CD4-positive, alpha-beta memory T cell (primary cell): ENCODE data around the gene HMGCLL1. TPM values are rescaled to one million over a fixed set of nuclear protein-coding genes. Genes with fewer than 3 reads are reported as not detected.

Source experiments
- CTCF ChIA-PET: fragments of 350-600 bp; sonication (Branson Sonifier 250); formaldehyde crosslinking; loops from one replicate; lab custom pipeline; 2021; ENCODE audit warnings: inconsistent platforms; ENCODE audit not compliant: partially characterized antibody; lab: Charles Lee
- POLR2A ChIA-PET: fragments of 350-600 bp; sonication (Branson Sonifier 250); formaldehyde crosslinking; loops from one replicate; lab custom pipeline; 2021; ENCODE audit not compliant: partially characterized antibody; lab: Charles Lee
- DNase-seq, 5 donors: peaks; one replicate each; pipeline versions ENCODE4 v3.0.0 to v3.0.0-alpha.2; 2020 to 2022; ENCODE audit warnings: mixed read lengths in 1 of 5
- H3K27ac ChIP-seq: one replicate; pipeline ENCODE4 v1.7.0; 2013; ENCODE audit warnings: low read depth, low read length
- H3K27me3 ChIP-seq: 2 replicates; pipeline ENCODE4 v1.7.0; 2013; ENCODE audit warnings: mild to moderate bottlenecking, low read length, moderate library complexity; ENCODE audit not compliant: insufficient read depth
- H3K36me3 ChIP-seq: 2 replicates; pipeline ENCODE4 v1.7.0; 2013; ENCODE audit warnings: mild to moderate bottlenecking, low read length, moderate library complexity; ENCODE audit not compliant: insufficient read depth
- H3K4me1 ChIP-seq: 2 replicates; pipeline ENCODE4 v1.7.0; 2013; ENCODE audit warnings: mild to moderate bottlenecking, low read length, moderate library complexity; ENCODE audit not compliant: insufficient read depth
- H3K4me3 ChIP-seq, 2 donors: one replicate each; pipeline ENCODE4 v1.7.0; 2013; ENCODE audit warnings: low read length in 2 of 2, mild to moderate bottlenecking in 1 of 2
- H3K9me3 ChIP-seq, 2 donors: one replicate each; pipeline ENCODE4 v1.7.0; 2013; ENCODE audit warnings: low read length in 2 of 2, control low read depth in 1 of 2; ENCODE audit not compliant: control insufficient read depth in 1 of 2
- H3K27ac Mint-ChIP-seq, 7 donors: one replicate each; pipeline ENCODE4 v1.8.0; 2020 to 2021; ENCODE audit warnings: mixed read lengths in 7 of 7, mild to moderate bottlenecking in 6 of 7, inconsistent platforms in 3 of 7, moderate library complexity in 3 of 7
- H3K27me3 Mint-ChIP-seq, 2 donors: one replicate each; pipeline ENCODE4 v1.8.0; 2020 to 2021; ENCODE audit warnings: mixed read lengths in 2 of 2
- H3K36me3 Mint-ChIP-seq, 2 donors: one replicate each; pipeline ENCODE4 v1.8.0; 2020 to 2021; ENCODE audit warnings: mixed read lengths in 2 of 2, inconsistent platforms in 1 of 2, mild to moderate bottlenecking in 1 of 2
- H3K4me1 Mint-ChIP-seq, 4 donors: one replicate each; pipeline ENCODE4 v1.8.0; 2020 to 2021; ENCODE audit warnings: mixed read lengths in 4 of 4, mild to moderate bottlenecking in 1 of 4
- H3K4me3 Mint-ChIP-seq, 8 donors: one replicate each; pipeline ENCODE4 v1.8.0; 2020 to 2021; ENCODE audit warnings: mixed read lengths in 8 of 8, mild to moderate bottlenecking in 7 of 8, moderate library complexity in 6 of 8, inconsistent platforms in 3 of 8
- H3K9me3 Mint-ChIP-seq, 8 donors: one replicate each; pipeline ENCODE4 v1.8.0; 2020 to 2021; ENCODE audit warnings: mixed read lengths in 8 of 8, mild to moderate bottlenecking in 5 of 8, inconsistent platforms in 3 of 8, moderate library complexity in 1 of 8
- intact Hi-C: fragments of 100-400 bp; cut with micrococcal nuclease; formaldehyde crosslinking; loops from one replicate; pipeline ENCODE4 v1.15.1; 2023
- polyA plus RNA-seq, 2 donors: library from polyadenylated mRNA; unstranded; fragments of 300-500 nt; fragmentation: Illumina TruSeq; gene quantifications; one replicate each; pipeline ENCODE4 v1.2.3, GENCODE V29; 2021
- total RNA-seq, 2 experiments: library from RNA; stranded (reverse); gene quantifications; one replicate each; pipeline ENCODE4 v1.2.3, GENCODE V29; 2021

HMGCLL1 gene
- total and polyA plus RNA-seq, 4 experiments from 2014 or later: not detected

DNA sequence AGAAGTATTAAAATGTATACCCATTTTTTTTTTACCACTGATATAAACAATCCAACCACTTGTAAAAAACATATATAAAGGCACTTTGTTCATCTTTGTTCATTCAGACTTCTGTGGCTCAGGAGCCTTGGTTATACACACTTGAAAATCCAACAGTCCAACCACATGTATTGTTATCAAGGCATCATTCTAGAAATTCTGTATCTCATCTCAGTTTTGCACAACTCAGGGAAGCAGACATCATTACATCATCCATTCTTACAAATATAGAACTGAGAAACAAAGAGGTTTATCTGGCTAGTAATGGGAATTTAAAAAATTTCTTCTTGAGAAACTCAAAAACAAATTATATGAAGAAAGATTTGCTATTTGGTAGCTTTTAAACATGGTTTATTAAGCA is 88.1 kb downstream of the HMGCLL1 start:
- no peak overlapping the region for H3K4me3 Mint-ChIP-seq
- CTCF ChIA-PET: no interaction called here

GRCh38 chr6:55474382-55474781 is 104.6 kb downstream of the HMGCLL1 start:
- DNase-seq: no peak
- no peaks in the 10 kb centered on the region for H3K36me3 Mint-ChIP-seq
- no peak overlapping the region for H3K27ac Mint-ChIP-seq
- H3K4me1 ChIP-seq: no peaks in the 10 kb centered on the region
- no peaks in the 10 kb centered on the region for H3K9me3 ChIP-seq
- intact Hi-C loops: no loop called here
- ChIA-PET POLR2A (no interaction called here), CTCF (no interaction called here)
- no peak overlapping the region for H3K4me3 ChIP-seq
- H3K9me3 Mint-ChIP-seq: peaks cover 0 to 16% (median 4%) of the 10 kb centered on the region in 8 donors
- no peaks in the 10 kb centered on the region for H3K27me3 Mint-ChIP-seq
- H3K27me3 ChIP-seq: no peaks in the 10 kb centered on the region
- H3K36me3 ChIP-seq: no peaks in the 10 kb centered on the region
- no peak overlapping the region for H3K4me3 Mint-ChIP-seq
- no peaks in the 10 kb centered on the region for H3K4me1 Mint-ChIP-seq
- no peak overlapping the region for H3K27ac ChIP-seq

More for the DNA sequence above, 88.1 kb downstream of the HMGCLL1 start:
- Mint-ChIP-seq H3K9me3 (peaks cover 2 to 17% (median 4%) of the 10 kb centered on the region in 8 donors), H3K36me3 (no peaks in the 10 kb centered on the region), H3K27ac (no peak overlapping the region), H3K4me1 (no peaks in the 10 kb centered on the region), H3K27me3 (no peaks in the 10 kb centered on the region)
- Histone ChIP-seq H3K27me3 (no peaks in the 10 kb centered on the region), H3K36me3 (no peaks in the 10 kb centered on the region), H3K4me1 (no peaks in the 10 kb centered on the region), H3K9me3 (no peaks in the 10 kb centered on the region), H3K27ac (no peak overlapping the region), H3K4me3 (no peak overlapping the region)
- DNase-seq: no peak
- POLR2A ChIA-PET: no interaction called here
- intact Hi-C loops: no loop called here

GRCh38 chr6:55473722-55474121 is 105.3 kb downstream of the HMGCLL1 start:
- intact Hi-C loops: no loop called here
- Mint-ChIP-seq H3K27ac (no peak overlapping the region), H3K27me3 (no peaks in the 10 kb centered on the region), H3K4me1 (no peaks in the 10 kb centered on the region), H3K4me3 (no peak overlapping the region), H3K36me3 (no peaks in the 10 kb centered on the region), H3K9me3 (peaks cover 0 to 16% (median 4%) of the 10 kb centered on the region in 8 donors)
- H3K27me3 ChIP-seq: no peaks in the 10 kb centered on the region
- H3K4me1 ChIP-seq: no peaks in the 10 kb centered on the region
- H3K4me3 ChIP-seq: no peak overlapping the region
- H3K9me3 ChIP-seq: no peaks in the 10 kb centered on the region
- POLR2A ChIA-PET: no interaction called here
- no peak for DNase-seq
- no peak overlapping the region for H3K27ac ChIP-seq
- CTCF ChIA-PET: no interaction called here
- no peaks in the 10 kb centered on the region for H3K36me3 ChIP-seq

DNA sequence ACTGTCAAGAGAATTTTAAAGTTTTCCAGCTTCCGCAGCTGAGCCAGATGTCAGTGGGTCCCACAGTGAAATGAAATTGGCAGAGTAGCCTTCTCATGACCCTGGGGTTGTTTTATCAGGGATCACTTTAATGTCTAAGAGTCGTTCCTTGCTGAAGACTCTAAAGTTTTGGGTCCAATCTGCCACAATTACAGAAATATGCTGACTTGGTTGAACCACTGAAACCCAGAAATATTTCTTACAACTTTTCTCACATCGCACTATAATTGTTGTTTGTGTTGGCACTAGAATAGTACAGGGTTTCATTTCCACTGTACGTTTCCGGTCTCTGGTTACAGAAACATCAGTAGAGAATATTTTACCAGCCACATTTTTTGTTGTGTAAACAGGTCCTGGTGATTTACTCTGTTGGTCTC is 109.0 kb downstream of the HMGCLL1 start:
- no peaks in the 10 kb centered on the region for H3K36me3 ChIP-seq
- intact Hi-C loops: no loop called here
- no peak overlapping the region for H3K27ac Mint-ChIP-seq

DNA sequence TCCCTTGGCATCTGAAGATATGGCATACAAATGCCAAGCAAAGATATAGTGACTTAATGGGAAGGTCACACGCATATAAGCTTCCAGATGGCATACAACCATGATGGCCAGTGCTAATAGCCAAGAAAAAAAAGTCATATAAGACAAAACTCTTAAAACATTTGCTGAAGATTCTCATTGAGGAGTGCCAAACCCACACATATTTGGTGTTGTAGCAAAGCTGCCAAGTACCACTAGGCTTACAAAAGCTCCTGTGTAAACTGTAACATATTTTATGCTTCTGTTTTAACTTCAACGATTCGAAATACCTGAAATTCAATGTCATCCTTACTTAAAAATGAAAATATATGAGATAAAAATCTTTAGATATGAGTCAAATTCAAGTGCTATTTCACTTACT is 123.0 kb downstream of the HMGCLL1 start:
- no peaks in the 10 kb centered on the region for H3K27me3 ChIP-seq
- Mint-ChIP-seq H3K27me3 (no peaks in the 10 kb centered on the region), H3K4me1 (no peaks in the 10 kb centered on the region), H3K27ac (no peak overlapping the region), H3K36me3 (no peaks in the 10 kb centered on the region), H3K4me3 (no peak overlapping the region), H3K9me3 (peaks cover 0 to 17% (median 4%) of the 10 kb centered on the region in 8 donors)
- H3K27ac ChIP-seq: no peak overlapping the region
- intact Hi-C loops: no loop called here
- H3K9me3 ChIP-seq: no peaks in the 10 kb centered on the region
- no peaks in the 10 kb centered on the region for H3K4me1 ChIP-seq
- CTCF ChIA-PET: no interaction called here
- DNase-seq: no peak
- no peaks in the 10 kb centered on the region for H3K36me3 ChIP-seq
- no peak overlapping the region for H3K4me3 ChIP-seq
- POLR2A ChIA-PET: no interaction called here

More for the DNA sequence above, 109.0 kb downstream of the HMGCLL1 start:
- H3K4me3 ChIP-seq: no peak overlapping the region
- H3K4me1 ChIP-seq: no peaks in the 10 kb centered on the region
- CTCF ChIA-PET: no interaction called here
- Mint-ChIP-seq H3K27me3 (no peaks in the 10 kb centered on the region), H3K4me1 (no peaks in the 10 kb centered on the region), H3K9me3 (peaks cover 0 to 14% (median 6%) of the 10 kb centered on the region in 8 donors), H3K36me3 (no peaks in the 10 kb centered on the region), H3K4me3 (no peak overlapping the region)
- no peaks in the 10 kb centered on the region for H3K27me3 ChIP-seq
- no peaks in the 10 kb centered on the region for H3K9me3 ChIP-seq
- no peak overlapping the region for H3K27ac ChIP-seq
- POLR2A ChIA-PET: no interaction called here
- DNase-seq: no peak

- H3K4me3 Mint-ChIP-seq: no peak overlapping the region
- peaks cover 0 to 13% (median 5%) of the 10 kb centered on the region in 8 donors for H3K9me3 Mint-ChIP-seq
- ChIA-PET CTCF (no interaction called here), POLR2A (no interaction called here)
- no peak overlapping the region for H3K27ac Mint-ChIP-seq
- intact Hi-C loops: no loop called here
- H3K9me3 ChIP-seq: no peaks in the 10 kb centered on the region
- H3K27me3 ChIP-seq: no peaks in the 10 kb centered on the region
- no peak overlapping the region for H3K4me3 ChIP-seq
- H3K4me1 Mint-ChIP-seq: no peaks in the 10 kb centered on the region
- no peak for DNase-seq
- H3K27me3 Mint-ChIP-seq: no peaks in the 10 kb centered on the region
- no peak overlapping the region for H3K27ac ChIP-seq
- H3K4me1 ChIP-seq: no peaks in the 10 kb centered on the region
- no peaks in the 10 kb centered on the region for H3K36me3 ChIP-seq
- H3K36me3 Mint-ChIP-seq: no peaks in the 10 kb centered on the region
These were observed 129.0 kb downstream of the HMGCLL1 start for GRCh38 chr6:55450005-55450404.

GRCh38 chr6:55449225-55449624 is 129.8 kb downstream of the HMGCLL1 start:
- intact Hi-C loops: no loop called here
- DNase-seq: no peak
- Mint-ChIP-seq H3K36me3 (no peaks in the 10 kb centered on the region), H3K9me3 (peaks cover 0 to 13% (median 5%) of the 10 kb centered on the region in 8 donors), H3K4me3 (no peak overlapping the region), H3K4me1 (no peaks in the 10 kb centered on the region), H3K27ac (no peak overlapping the region), H3K27me3 (no peaks in the 10 kb centered on the region)
- no peaks in the 10 kb centered on the region for H3K4me1 ChIP-seq
- ChIA-PET POLR2A (no interaction called here), CTCF (no interaction called here)
- no peak overlapping the region for H3K27ac ChIP-seq
- H3K36me3 ChIP-seq: no peaks in the 10 kb centered on the region
- H3K9me3 ChIP-seq: no peaks in the 10 kb centered on the region
- no peak overlapping the region for H3K4me3 ChIP-seq
- no peaks in the 10 kb centered on the region for H3K27me3 ChIP-seq

GRCh38 chr6:55448451-55448850 is 130.5 kb downstream of the HMGCLL1 start:
- CTCF ChIA-PET: no interaction called here
- Mint-ChIP-seq H3K27ac (no peak overlapping the region), H3K27me3 (no peaks in the 10 kb centered on the region), H3K4me3 (no peak overlapping the region), H3K4me1 (no peaks in the 10 kb centered on the region), H3K36me3 (no peaks in the 10 kb centered on the region), H3K9me3 (peaks cover 0 to 13% (median 4%) of the 10 kb centered on the region in 8 donors)
- no peak for DNase-seq
- POLR2A ChIA-PET: no interaction called here
- no peak overlapping the region for H3K4me3 ChIP-seq
- no peaks in the 10 kb centered on the region for H3K9me3 ChIP-seq
- H3K4me1 ChIP-seq: no peaks in the 10 kb centered on the region
- H3K27me3 ChIP-seq: no peaks in the 10 kb centered on the region
- intact Hi-C loops: no loop called here
- no peak overlapping the region for H3K27ac ChIP-seq
- H3K36me3 ChIP-seq: no peaks in the 10 kb centered on the region
